WI38 (cell line): ENCODE measurements around the gene PYDC2.
A peak's percentile ranks its signal among the peaks of the same experiment; 100 is the strongest.

Source experiments
- H3K4me3 ChIP-seq: 2 replicates; pipeline ENCODE4 v1.5.1; 2011; ENCODE audit warnings: low read depth, mild to moderate bottlenecking, control low read depth, low read length
- CTCF ChIP-seq: IDR thresholded peaks from 2 replicates; pipeline ENCODE4 v1.5.1; 2012; ENCODE audit warnings: low read depth, mild to moderate bottlenecking, control low read depth, low read length

The PYDC2 gene

GRCh38 chr3:191461113-191461595 is at the start of gene PYDC2:
PYDC2 (plus strand) TSS chr3:191461163; CDS start chr3:191461163, 0 bp downstream.
- no peak for TF ChIP-seq CTCF
- H3K4me3 ChIP-seq: no peak within 1 kb of the TSS

GRCh38 chr3:191412759-191413158 is 48.2 kb upstream of the PYDC2 start:
- peak overlapping the region; percentile 39 for H3K4me3 ChIP-seq
- no peak for TF ChIP-seq CTCF

GRCh38 chr3:191414286-191414685 is 46.7 kb upstream of the PYDC2 start:
- H3K4me3 ChIP-seq: no peak overlapping the region
- no peak for TF ChIP-seq CTCF

- TF ChIP-seq CTCF: no peak
- H3K4me3 ChIP-seq: no peak overlapping the region
These were observed 46.2 kb upstream of the PYDC2 start for GRCh38 chr3:191414732-191415131.

GRCh38 chr3:191415566-191415965 is 45.4 kb upstream of the PYDC2 start:
- no peak for TF ChIP-seq CTCF
- H3K4me3 ChIP-seq: no peak overlapping the region

- no peak for TF ChIP-seq CTCF
These were observed 43.6 kb upstream of the PYDC2 start for GRCh38 chr3:191417457-191417729.

GRCh38 chr3:191420771-191421170 is 40.2 kb upstream of the PYDC2 start:
- no peak overlapping the region for H3K4me3 ChIP-seq
- no peak for TF ChIP-seq CTCF

More at GRCh38 chr3:191417457-191417729, 43.6 kb upstream of the PYDC2 start:
- H3K4me3 ChIP-seq: no peak overlapping the region
